B cell (primary cell): ENCODE measurements around the gene MYORG. TPM values are rescaled to one million over a fixed set of nuclear protein-coding genes. Genes with fewer than 3 reads are reported as not detected.

ENCODE experiments used
- ATAC-seq: fragments of 200-7000 bp; cut with Tn5 transposase; one replicate; pipeline ENCODE4 v1.10.0; 2021; ENCODE audit warnings: low read depth, mild to moderate bottlenecking, moderate number of reproducible peaks, moderate library complexity
- CTCF ChIA-PET: fragments of 350-600 bp; sonication (Branson Sonifier 250); formaldehyde crosslinking; loops from one replicate; lab custom pipeline; 2021; ENCODE audit warnings: antibody characterized with exemption, inconsistent platforms; lab: Charles Lee
- POLR2A ChIA-PET: fragments of 350-600 bp; sonication (Branson Sonifier 250); formaldehyde crosslinking; loops from one replicate; lab custom pipeline; 2021; ENCODE audit warnings: antibody characterized with exemption; lab: Charles Lee
- DNase-seq: peaks from one replicate; pipeline ENCODE4 v3.0.0; 2013
- H2AFZ ChIP-seq: 2 replicates; pipeline ENCODE4 v1.6.1; 2012; ENCODE audit warnings: mild to moderate bottlenecking, low read depth, low read length; ENCODE audit not compliant: insufficient read depth, poor library complexity, severe bottlenecking
- H3K27ac ChIP-seq, 2 donors: 1 replicate in 1 of 2; 2 replicates in 1 of 2; pipeline ENCODE4 v1.5.1; 2012 to 2013; ENCODE audit warnings: low read length in 2 of 2, mild to moderate bottlenecking in 2 of 2, moderate library complexity in 1 of 2
- H3K27me3 ChIP-seq, 4 experiments: fragments of 200-600 bp in 1 of 4; sonication (generic) in 1 of 4; replicated peaks in 1 of 4; 1 replicate in 2 of 4; 2 replicates in 2 of 4; pipeline versions ENCODE4 v1.6.1 to v1.7.0; 2013 to 2016; ENCODE audit warnings: low read length in 3 of 4, mild to moderate bottlenecking in 2 of 4, mixed read lengths in 1 of 4, moderate library complexity in 1 of 4; ENCODE audit not compliant: insufficient read depth in 4 of 4, control insufficient read depth in 3 of 4; ENCODE audit errors: control extremely low read depth in 1 of 4
- H3K36me3 ChIP-seq, 2 experiments: replicated peaks in 1 of 2; 1 replicate in 1 of 2; 2 replicates in 1 of 2; pipeline versions ENCODE4 v1.6.1 to v1.7.1; 2013; ENCODE audit warnings: low read length in 1 of 2; ENCODE audit not compliant: insufficient read depth in 2 of 2, control insufficient read depth in 1 of 2; ENCODE audit errors: control extremely low read depth in 1 of 2, extremely low read depth in 1 of 2
- H3K4me1 ChIP-seq, 2 donors: fragments of 200-600 bp in 1 of 2; sonication (generic) in 1 of 2; 1 replicate in 1 of 2; 2 replicates in 1 of 2; pipeline versions ENCODE4 v1.5.1 to v1.6.1; 2013 to 2017; ENCODE audit warnings: low read length in 2 of 2; ENCODE audit not compliant: control insufficient read depth in 2 of 2, insufficient read depth in 2 of 2
- H3K4me2 ChIP-seq: replicated peaks from 2 replicates; pipeline ENCODE3; 2012; ENCODE audit warnings: mild to moderate bottlenecking, low read depth, low read length; ENCODE audit not compliant: poor library complexity, severe bottlenecking
- H3K4me3 ChIP-seq, 5 experiments: fragments of 200-600 bp in 1 of 5; sonication (generic) in 1 of 5; 1 replicate in 3 of 5; 2 replicates in 2 of 5; pipeline versions ENCODE4 v1.5.1 to v1.7.0; 2011 to 2016; ENCODE audit warnings: low read length in 4 of 5, mild to moderate bottlenecking in 4 of 5, low read depth in 2 of 5, control low read depth in 1 of 5, moderate library complexity in 1 of 5; ENCODE audit not compliant: insufficient read depth in 1 of 5; ENCODE audit errors: control extremely low read depth in 1 of 5, extremely low read depth in 1 of 5
- H3K79me2 ChIP-seq: fragments of 200-600 bp; sonication (generic); one replicate; pipeline ENCODE4 v1.6.0; 2016; ENCODE audit warnings: low read length; ENCODE audit not compliant: control insufficient read depth, insufficient read depth
- H3K9ac ChIP-seq: fragments of 200-600 bp; sonication (generic); 2 replicates; pipeline ENCODE4 v1.6.1; 2017; ENCODE audit warnings: mild to moderate bottlenecking, low read length, moderate library complexity
- H3K9me3 ChIP-seq, 3 donors: one replicate each; pipeline versions ENCODE4 v1.6.1 to v1.7.1; 2013; ENCODE audit warnings: low read length in 2 of 3; ENCODE audit not compliant: control insufficient read depth in 2 of 3, insufficient read depth in 1 of 3; ENCODE audit errors: control extremely low read depth in 1 of 3
- H4K20me1 ChIP-seq: 2 replicates; pipeline ENCODE4 v1.6.0; 2012; ENCODE audit warnings: mild to moderate bottlenecking, low read length; ENCODE audit not compliant: insufficient read depth, control insufficient read depth, poor library complexity, severe bottlenecking
- H3K27ac Mint-ChIP-seq: one replicate; pipeline ENCODE4 v1.8.0; 2021; ENCODE audit warnings: mixed read lengths
- H3K27me3 Mint-ChIP-seq: one replicate; pipeline ENCODE4 v1.8.0; 2021; ENCODE audit warnings: mixed read lengths
- H3K4me1 Mint-ChIP-seq: one replicate; pipeline ENCODE4 v1.8.0; 2021; ENCODE audit warnings: mixed read lengths
- H3K4me3 Mint-ChIP-seq: one replicate; pipeline ENCODE4 v1.8.0; 2021; ENCODE audit warnings: mixed read lengths
- H3K9me3 Mint-ChIP-seq: one replicate; pipeline ENCODE4 v1.8.0; 2022; ENCODE audit warnings: mixed read lengths; ENCODE audit not compliant: insufficient read depth
- EZH2 ChIP-seq: IDR thresholded peaks from 2 replicates; pipeline ENCODE4 v1.6.1; 2012; ENCODE audit warnings: borderline replicate concordance, low read depth, mild to moderate bottlenecking, moderate library complexity, low read length; ENCODE audit not compliant: insufficient read depth, poor library complexity, severe bottlenecking
- WGBS: methylation state at CpG from one replicate; pipeline ENCODE4 v1.1.5; 2013; ENCODE audit warnings: missing lambda C conversion rate; ENCODE audit not compliant: insufficient coverage; 5-methylcytosine and 5-hydroxymethylcytosine counted together
- intact Hi-C: fragments of 100-400 bp; cut with micrococcal nuclease; formaldehyde crosslinking; loops from one replicate; pipeline ENCODE4 v1.10.0; 2022
- polyA plus RNA-seq: library from polyadenylated mRNA; depleted of rRNA; stranded (reverse); fragments of >200 nt; gene quantifications from 2 replicates; pipeline ENCODE4 v1.2.3, GENCODE V29; 2012
- total RNA-seq, 2 donors: library from RNA; stranded (reverse); fragments of 120-200 nt in 1 of 2; gene quantifications; 1 replicate in 1 of 2; 2 replicates in 1 of 2; pipeline versions ENCODE4 v1.2.3 to v1.2.4, GENCODE V29; 2013 to 2022
- TF ChIP-seq, protein P1 (sequence below): fragments of 200-600 bp; IDR thresholded peaks from one replicate; pipeline ENCODE4 v1.8.0; 2022; ENCODE audit warnings: antibody characterized with exemption, mild to moderate bottlenecking

The MYORG gene
- total and polyA plus RNA-seq, 2 donors (not counting 1 experiment from before 2014, with no cell fraction given), result 0.27 to 0.37 TPM

DNA sequence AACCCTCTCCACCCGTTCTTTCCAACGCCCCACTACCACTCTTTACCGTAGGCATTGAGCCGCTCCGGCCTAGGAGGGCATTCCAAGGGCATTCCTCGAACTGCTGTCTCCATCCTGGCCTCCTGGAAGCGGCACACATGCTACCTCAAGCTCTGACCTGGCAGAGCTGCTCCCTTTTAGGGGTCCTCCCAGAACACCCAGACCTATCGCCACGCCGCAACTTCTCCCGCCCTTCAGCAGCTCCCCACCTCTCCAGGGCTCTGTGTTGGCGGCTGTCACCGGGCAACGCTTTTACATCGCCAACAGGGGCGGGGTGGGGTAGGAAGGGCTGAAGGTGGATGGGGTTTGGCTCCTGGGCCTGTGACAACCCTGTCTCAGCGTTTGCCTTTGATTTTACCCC is 4.6 kb upstream of the MYORG start:
- Histone ChIP-seq H4K20me1 (no peaks in the 10 kb centered on the region), H3K4me2 (peak overlapping the region; percentile 91), H3K4me3 (peak overlapping the region in 4 of 5 experiments; percentile 55 to 74 (median 60)), H3K27me3 (peaks cover 0 to 16% (median 4%) of the 10 kb centered on the region in 4 experiments), H2AFZ (peak overlapping the region; percentile 88), H3K79me2 (no peaks in the 10 kb centered on the region), H3K4me1 (peaks cover 24 to 35% of the 10 kb centered on the region in 2 donors), H3K9me3 (peaks cover 0 to 14% (median 0%) of the 10 kb centered on the region in 3 donors), H3K9ac (peak overlapping the region; percentile 69), H3K27ac (no peak overlapping the region), H3K36me3 (no peaks in the 10 kb centered on the region)
- intact Hi-C loops, result no loop called here
- Mint-ChIP-seq H3K27me3 (no peaks in the 10 kb centered on the region), H3K4me1 (peaks cover 36% of the 10 kb centered on the region), H3K4me3 (peak overlapping the region; percentile 91), H3K27ac (peak overlapping the region; percentile 70), H3K9me3 (no peaks in the 10 kb centered on the region)
- ATAC-seq, result no peak
- TF ChIP-seq, protein P1, sequence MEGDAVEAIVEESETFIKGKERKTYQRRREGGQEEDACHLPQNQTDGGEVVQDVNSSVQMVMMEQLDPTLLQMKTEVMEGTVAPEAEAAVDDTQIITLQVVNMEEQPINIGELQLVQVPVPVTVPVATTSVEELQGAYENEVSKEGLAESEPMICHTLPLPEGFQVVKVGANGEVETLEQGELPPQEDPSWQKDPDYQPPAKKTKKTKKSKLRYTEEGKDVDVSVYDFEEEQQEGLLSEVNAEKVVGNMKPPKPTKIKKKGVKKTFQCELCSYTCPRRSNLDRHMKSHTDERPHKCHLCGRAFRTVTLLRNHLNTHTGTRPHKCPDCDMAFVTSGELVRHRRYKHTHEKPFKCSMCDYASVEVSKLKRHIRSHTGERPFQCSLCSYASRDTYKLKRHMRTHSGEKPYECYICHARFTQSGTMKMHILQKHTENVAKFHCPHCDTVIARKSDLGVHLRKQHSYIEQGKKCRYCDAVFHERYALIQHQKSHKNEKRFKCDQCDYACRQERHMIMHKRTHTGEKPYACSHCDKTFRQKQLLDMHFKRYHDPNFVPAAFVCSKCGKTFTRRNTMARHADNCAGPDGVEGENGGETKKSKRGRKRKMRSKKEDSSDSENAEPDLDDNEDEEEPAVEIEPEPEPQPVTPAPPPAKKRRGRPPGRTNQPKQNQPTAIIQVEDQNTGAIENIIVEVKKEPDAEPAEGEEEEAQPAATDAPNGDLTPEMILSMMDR, result no peak
- TF ChIP-seq EZH2, result no peak
- WGBS, result 34% methylated on average over 16 of the region's 17 CpGs
- ChIA-PET POLR2A (no interaction called here), CTCF (interaction anchor here (0.9 to 1.6 kb wide), 3 partner anchors 23 to 257 kb away, joined by 3 to 6 read pairs (median 3); partner anchors contain the start of gene SIGMAR1)
- peak; percentile 45 for DNase-seq
